Fibroblast of peridontal ligament (primary cell): ENCODE data around the gene VPREB3.

Experiments used
- DNase-seq: peaks from one replicate; pipeline ENCODE4 v3.0.0-alpha.2; 2010; ENCODE audit errors: extremely low read depth

Gene VPREB3

GRCh38 chr22:23764899-23765881, 11.0 kb upstream of the VPREB3 start:
- no peak for DNase-seq

GRCh38 chr22:23763954-23764353, 9.7 kb upstream of the VPREB3 start:
- no peak for DNase-seq

DNA sequence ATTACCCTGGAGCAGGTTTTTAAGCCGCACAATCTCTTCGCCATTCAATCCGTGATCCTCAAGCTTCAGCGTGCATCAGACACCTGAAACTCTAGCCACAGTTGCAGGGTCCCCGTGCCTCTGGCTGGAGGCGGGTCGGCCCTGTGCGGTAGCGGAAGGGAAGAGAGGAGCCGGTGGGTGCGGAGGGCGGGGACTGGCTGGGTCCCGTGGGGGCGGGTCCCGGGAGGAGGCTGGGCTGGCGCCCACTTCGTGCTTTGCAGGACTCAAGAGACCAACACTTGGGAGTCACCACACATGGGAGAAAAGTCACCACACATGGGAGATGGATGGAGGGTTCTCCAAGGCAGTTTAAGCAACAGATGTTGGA, 9.3 kb upstream of the VPREB3 start:
- DNase-seq, result no peak

- DNase-seq, result no peak
Observed at GRCh38 chr22:23762842-23763578, 8.8 kb upstream of the VPREB3 start, which contains the start of gene C22orf15. Gene C22orf15 (plus strand): TSS chr22:23762990. CDS start chr22:23763307, 317 bp downstream.

- no peak for DNase-seq
Observed at GRCh38 chr22:23760056-23760455, 5.8 kb upstream of the VPREB3 start.

DNA sequence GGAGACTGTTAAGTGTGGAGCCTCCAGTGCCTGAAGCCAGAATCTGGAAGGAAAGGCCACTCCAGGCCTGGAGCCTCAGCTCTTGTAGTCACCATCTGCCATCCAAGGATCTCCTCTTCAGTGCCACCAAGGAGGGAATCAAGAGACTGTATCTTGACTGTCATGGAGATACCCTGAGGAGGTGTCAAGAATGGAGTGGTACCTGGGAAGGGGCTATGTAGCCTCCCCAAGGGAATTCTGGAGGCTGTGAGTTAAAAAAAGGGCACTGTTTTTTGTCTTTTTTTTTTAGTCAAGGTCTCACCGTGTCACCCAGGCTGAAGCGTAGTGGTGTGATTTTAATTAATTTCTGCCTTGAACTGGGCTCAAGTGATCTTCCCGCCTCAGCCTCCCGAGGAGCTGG, 5.3 kb upstream of the VPREB3 start:
- DNase-seq, result no peak

DNA sequence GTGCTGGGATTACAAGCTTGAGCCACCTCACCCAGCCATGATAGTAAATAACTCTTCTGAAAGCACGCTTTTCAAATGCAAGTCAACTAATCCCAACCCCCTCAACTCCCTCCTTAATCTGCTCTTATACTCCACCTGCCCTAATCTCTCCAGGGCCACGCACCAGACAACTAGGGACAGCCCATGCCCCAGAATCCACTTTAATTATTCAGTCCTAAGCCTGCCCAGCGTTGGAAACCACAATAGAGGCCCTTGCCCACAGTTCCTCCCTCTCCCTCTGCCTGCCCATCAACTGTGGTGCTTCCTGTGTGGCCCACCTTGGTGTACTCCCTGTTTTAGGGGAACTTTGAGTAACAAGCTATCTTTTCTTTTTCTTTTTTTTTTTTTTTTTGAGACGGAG, 2.7 kb upstream of the VPREB3 start:
- DNase-seq, result no peak

DNA sequence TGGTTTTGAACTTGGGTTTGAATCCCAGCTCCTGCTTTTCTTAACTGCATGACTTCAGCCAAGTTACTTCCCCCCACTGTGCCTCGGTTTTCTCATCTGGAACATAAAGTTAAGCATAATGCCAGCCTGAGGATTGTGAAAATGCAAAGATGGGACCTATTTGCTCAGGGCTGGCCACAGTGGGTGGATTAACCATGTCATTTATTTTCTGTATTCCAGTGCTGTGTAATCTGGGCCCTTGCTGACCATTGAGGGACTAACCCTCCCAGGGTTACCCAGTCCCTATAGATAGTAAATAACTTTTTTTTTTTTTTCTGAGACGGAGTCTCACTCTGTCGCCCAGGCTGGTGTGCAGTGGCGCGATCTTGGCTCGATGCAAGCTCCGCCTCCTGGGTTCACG, 1.5 kb upstream of the VPREB3 start:
- DNase-seq, result no peak

GRCh38 chr22:23754980-23755636, 883 bp upstream of the VPREB3 start:
- DNase-seq, result no peak

DNA sequence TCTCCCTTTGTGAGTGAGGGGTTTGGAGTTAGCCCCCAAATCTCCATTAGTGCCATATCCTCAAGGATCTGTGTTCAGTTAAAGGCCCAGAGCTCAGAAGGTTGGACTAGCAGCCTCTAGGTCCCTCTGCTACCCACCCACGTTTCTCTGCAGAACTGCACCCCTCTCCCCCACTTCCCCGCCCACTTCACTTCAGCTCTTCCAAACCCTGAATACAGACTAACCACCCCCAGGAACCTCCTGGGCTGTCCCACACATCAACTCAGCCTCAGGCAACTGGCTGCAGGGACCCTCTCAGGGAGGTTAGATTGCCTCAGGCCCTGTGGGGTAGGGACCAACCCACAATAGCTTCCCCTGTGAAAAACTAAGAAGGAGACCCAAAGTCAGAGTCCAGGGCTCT, 840 bp downstream of the VPREB3 start:
- DNase-seq, result no peak

GRCh38 chr22:23752750-23753149, 1.5 kb downstream of the VPREB3 start:
- no peak for DNase-seq

- DNase-seq, result no peak
Observed at GRCh38 chr22:23752090-23752691, 2.0 kb downstream of the VPREB3 start.

- no peak for DNase-seq
Observed at GRCh38 chr22:23751441-23751996, 2.7 kb downstream of the VPREB3 start.

DNA sequence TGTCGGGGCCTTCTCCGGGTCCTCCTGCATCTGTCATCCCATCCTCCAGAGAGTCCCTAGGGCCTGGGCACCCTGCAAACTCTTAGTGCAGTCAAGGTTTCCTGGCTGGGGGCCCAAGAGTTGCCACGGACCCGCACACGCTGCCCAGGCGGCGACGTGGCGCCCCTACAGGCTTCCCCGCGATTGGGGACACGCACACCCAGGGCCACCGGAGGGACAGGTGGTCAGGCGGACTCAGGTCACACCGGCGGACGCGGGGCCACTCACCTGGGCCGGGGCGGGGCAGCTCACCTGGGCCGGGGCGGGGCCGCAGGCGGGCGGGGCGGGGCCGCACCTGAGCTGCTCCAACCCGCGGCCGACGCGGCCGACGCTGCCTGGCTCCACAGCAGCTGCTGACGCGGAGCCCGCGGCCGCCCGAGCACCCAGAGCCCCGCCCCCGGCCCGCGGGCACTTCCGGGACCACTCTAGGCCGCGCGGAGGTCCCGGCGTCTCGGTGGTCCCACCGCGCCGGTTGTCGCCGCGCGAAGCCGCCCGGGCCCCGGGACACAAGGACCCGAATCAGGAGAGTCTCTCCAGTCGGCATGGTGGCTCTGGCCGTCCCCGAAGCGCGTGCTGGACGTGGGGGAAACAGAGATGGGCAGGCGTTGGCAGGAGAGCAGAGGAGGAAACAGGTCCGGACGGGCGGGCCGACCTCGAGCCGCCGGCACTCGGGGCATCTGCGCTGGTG, 3.3 kb downstream of the VPREB3 start, which contains the start of gene ZNF70:
ZNF70 (minus strand) TSS at position 399 of the 727 bp plus-strand sequence. CDS start 5,972 bp downstream, outside the sequence.
- peak; percentile 63 for DNase-seq

- no peak for DNase-seq
Observed at GRCh38 chr22:23750367-23750713, 3.9 kb downstream of the VPREB3 start.

DNA sequence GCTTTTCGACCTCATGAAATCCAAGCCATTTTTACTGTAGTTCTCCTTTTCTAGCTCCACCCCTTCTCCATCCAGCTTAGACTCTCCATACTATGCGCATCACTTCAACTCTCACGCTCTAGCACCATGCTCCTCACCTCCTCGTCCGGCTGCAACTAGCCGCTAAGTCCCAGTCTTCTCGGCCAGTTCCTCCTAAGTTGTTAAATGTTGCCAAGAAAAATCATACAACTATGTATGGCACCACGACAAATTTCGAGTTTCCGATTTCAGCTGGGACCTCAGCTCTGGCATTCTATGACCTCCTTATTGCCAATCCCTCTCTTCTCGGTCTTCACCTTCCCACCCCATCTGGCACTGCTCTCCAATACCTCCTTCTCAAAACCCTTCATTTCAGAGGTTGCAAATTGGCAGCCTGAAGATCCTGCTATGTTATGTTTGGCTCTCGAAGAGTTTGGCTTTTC, 4.4 kb downstream of the VPREB3 start:
- peak; percentile 40 for DNase-seq

GRCh38 chr22:23745791-23746190, 8.4 kb downstream of the VPREB3 start:
- DNase-seq, result no peak

DNA sequence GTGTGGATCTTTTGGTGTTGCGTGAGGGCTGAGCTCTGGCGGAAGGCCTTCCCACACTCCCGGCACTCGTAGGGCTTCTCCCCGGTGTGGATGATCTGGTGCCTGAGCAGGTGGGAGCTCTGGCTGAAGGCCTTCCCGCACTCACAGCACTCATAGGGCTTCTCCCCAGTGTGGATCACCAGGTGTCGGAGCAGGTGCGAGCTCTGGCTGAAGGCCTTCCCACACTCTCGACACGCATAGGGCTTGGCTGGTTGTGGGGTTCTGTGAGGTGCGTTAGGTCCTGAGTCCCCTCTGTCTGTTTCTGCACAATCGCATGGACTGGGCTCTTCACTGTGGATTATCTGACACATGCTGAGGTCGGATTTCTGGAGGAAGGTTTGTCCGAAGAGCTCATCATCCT, 9.7 kb downstream of the VPREB3 start:
- DNase-seq, result no peak

DNA sequence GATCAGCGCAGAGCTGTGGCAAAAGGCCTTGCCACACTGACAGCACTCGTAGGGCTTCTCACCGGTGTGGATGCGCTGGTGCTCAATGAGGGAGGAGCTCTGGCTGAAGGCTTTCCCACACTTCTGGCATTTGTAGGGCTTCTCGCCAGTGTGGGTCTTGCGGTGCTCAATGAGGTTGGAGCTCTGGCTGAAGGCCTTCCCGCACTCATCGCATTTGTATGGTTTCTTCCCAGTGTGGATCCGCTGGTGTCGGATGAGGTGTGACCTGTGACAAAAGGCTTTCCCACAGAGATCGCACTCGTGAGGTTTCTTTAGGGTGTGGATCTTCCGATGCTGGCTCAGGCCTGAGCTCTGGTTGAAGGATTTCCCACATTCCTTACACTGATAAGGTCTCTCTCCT, 10.2 kb downstream of the VPREB3 start:
- DNase-seq, result no peak

DNA sequence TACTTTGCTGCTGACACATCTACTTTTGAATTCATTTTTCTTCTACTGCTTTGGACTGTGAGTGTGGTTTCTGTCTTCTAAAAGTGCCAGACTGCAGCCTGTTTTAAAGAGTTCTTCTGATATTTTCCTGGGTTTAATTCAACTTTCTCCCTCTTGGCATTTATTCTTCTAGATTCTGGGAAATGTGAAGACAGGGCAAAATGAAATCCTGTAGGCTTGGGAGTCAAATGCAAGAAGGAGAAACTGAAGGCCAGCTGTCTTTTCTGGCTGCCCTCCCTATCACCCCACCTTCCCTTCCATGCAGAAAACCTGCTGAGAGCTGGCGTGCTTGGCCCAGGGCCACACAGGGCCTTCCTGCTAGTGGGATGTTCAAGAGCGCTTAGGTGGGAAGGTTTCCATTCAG, 10.9 kb downstream of the VPREB3 start:
- DNase-seq, result peak; percentile 20
